ENCODE results near the gene KANK4. TPM values are rescaled to one million over a fixed set of nuclear protein-coding genes. Genes with fewer than 3 reads are reported as not detected.

The KANK4 gene
- total RNA-seq, 2 donors from 2014 or later: 0.46 to 0.70 TPM

DNA sequence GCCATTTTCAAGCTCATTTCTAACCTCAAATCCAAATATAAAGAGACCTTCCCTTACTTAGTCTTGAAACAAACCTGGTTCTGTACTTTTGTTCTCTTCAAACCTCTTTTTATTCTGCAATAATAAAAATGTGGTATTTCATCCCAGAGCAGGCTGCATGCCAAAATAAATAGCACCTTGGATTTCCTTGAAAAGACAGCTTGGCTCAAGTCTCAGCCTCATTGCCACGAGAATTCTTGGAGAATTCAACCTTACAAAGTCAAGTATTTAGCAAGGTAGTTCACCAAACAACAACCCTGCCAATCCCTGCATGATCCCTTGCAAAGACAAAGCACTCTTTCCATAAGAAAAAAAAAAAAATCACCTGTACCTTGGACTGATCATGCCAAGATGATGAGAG is 33.8 kb downstream of the KANK4 start:
- Mint-ChIP-seq H3K4me1 (peaks cover 37% of the 10 kb centered on the region), H3K36me3 (ENCODE audit: low read depth) (peaks cover 4% of the 10 kb centered on the region), H3K4me3 (peak overlapping the region; percentile 43), H3K9me3 (peaks cover 4% of the 10 kb centered on the region), H3K27me3 (ENCODE audit: insufficient read depth) (peaks cover 30% of the 10 kb centered on the region), H3K27ac (no peak overlapping the region)
- H3K9ac ChIP-seq (ENCODE audit: extremely low read depth, low read length, poor library complexity, severe bottlenecking): no peak overlapping the region
- TF ChIP-seq, protein P1, sequence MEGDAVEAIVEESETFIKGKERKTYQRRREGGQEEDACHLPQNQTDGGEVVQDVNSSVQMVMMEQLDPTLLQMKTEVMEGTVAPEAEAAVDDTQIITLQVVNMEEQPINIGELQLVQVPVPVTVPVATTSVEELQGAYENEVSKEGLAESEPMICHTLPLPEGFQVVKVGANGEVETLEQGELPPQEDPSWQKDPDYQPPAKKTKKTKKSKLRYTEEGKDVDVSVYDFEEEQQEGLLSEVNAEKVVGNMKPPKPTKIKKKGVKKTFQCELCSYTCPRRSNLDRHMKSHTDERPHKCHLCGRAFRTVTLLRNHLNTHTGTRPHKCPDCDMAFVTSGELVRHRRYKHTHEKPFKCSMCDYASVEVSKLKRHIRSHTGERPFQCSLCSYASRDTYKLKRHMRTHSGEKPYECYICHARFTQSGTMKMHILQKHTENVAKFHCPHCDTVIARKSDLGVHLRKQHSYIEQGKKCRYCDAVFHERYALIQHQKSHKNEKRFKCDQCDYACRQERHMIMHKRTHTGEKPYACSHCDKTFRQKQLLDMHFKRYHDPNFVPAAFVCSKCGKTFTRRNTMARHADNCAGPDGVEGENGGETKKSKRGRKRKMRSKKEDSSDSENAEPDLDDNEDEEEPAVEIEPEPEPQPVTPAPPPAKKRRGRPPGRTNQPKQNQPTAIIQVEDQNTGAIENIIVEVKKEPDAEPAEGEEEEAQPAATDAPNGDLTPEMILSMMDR (conservative IDR thresholded peaks at IDR 0.05): no peak
- H3K27me3 ChIP-seq (ENCODE audit: control insufficient read depth, insufficient read depth, low read length, poor library complexity, severe bottlenecking): no peaks in the 10 kb centered on the region
- H3K4me3 ChIP-seq (ENCODE audit: low read length): peak overlapping the region; percentile 70
- peaks cover 33% of the 10 kb centered on the region for H3K4me1 ChIP-seq (ENCODE audit: control insufficient read depth, insufficient read depth, low read length)
- 29 to 60% methylated on average over 1 of the region's 1 CpG for WGBS, 2 experiments (ENCODE audit: insufficient coverage in 1 of 2, insufficient read length in 1 of 2)
- no peak for DNase-seq
- peaks cover 8% of the 10 kb centered on the region for H3K9me3 ChIP-seq (ENCODE audit: control insufficient read depth, low read length)
- no peak overlapping the region for H3K27ac ChIP-seq (ENCODE audit: low read depth, low read length)
- H3K36me3 ChIP-seq (ENCODE audit: control insufficient read depth, insufficient read depth, low read length): no peaks in the 10 kb centered on the region

DNA sequence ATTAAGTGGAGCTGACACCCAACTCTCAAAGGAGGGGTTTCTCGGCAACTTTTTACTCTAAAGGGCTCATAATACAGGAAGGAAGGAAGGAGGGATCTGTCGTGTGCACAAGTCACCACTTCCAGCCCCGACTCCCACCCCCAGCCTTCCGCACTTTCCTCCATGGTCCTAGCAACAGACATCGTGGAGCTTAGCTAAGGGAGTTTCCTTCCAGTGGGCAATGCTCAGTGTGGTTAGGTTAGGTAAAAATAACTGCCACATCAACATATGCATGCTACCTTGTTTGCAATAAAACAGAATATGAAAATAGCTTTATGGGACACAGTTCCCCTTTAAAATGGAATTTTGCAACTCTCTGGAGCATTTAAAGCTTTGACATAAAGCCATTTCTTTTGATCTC is 35.2 kb downstream of the KANK4 start:
- Histone ChIP-seq H3K9me3 (ENCODE audit: control insufficient read depth, low read length) (peaks cover 8% of the 10 kb centered on the region), H3K27me3 (ENCODE audit: control insufficient read depth, insufficient read depth, low read length, poor library complexity, severe bottlenecking) (no peaks in the 10 kb centered on the region), H3K9ac (ENCODE audit: extremely low read depth, low read length, poor library complexity, severe bottlenecking) (no peak overlapping the region), H3K27ac (ENCODE audit: low read depth, low read length) (peak overlapping the region; percentile 70), H3K36me3 (ENCODE audit: control insufficient read depth, insufficient read depth, low read length) (no peaks in the 10 kb centered on the region), H3K4me1 (ENCODE audit: control insufficient read depth, insufficient read depth, low read length) (peaks cover 33% of the 10 kb centered on the region), H3K4me3 (ENCODE audit: low read length) (no peak overlapping the region)
- H3K27me3 Mint-ChIP-seq (ENCODE audit: insufficient read depth): peaks cover 30% of the 10 kb centered on the region
- H3K9me3 Mint-ChIP-seq: peaks cover 4% of the 10 kb centered on the region
- WGBS, 2 experiments (ENCODE audit: insufficient coverage in 1 of 2, insufficient read length in 1 of 2): 75% methylated on average over 5 of the region's 5 CpGs; no CpG with 5 or more reads in 1 of the 2 experiments
- peaks cover 42% of the 10 kb centered on the region for H3K4me1 Mint-ChIP-seq
- TF ChIP-seq, protein P1 (conservative IDR thresholded peaks at IDR 0.05): no peak
- H3K36me3 Mint-ChIP-seq (ENCODE audit: low read depth): peaks cover 4% of the 10 kb centered on the region
- H3K27ac Mint-ChIP-seq: no peak overlapping the region
- H3K4me3 Mint-ChIP-seq: no peak overlapping the region
- DNase-seq: no peak

DNA sequence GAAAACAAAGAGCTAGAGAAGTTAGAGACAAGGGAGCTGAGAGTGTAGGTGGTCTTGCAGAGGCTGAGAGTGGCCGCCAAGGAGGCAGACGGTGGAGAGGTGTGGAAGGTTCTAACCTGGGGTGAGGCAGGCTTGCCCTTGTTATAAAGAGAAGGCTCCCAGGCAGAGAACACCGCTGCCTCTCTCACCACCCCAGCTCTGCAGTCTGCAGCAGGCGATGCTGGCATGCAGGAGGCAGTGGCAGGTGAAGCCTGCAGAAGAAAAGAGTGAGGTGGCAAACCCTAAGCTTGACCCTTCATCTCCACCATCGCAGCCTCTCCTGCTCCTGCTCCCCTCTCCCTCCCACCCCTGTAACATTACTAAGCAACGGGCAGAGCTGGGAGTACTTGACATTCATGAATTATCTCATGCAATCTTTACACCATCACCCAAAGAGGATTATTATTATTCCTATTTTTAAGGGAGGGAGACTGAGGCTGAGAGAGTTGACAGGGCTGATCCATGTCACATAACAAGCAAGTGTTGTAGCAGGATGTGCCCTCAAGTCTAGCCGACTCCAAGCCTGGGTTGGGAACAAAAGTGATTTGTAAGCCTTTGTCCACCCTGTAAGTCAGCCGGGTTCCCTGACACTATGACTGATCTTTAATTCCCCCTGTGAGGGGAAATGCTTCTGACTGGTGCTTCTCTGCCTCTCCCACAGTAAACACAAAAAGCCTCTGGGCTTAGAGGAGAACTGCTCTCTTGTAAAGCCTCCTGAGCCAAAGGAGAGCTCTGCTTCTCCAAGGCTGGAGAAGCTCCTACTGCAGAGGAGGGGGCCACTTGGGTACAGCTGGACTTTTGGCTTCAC is 36.1 kb downstream of the KANK4 start:
- TF ChIP-seq, protein P1 (conservative IDR thresholded peaks at IDR 0.05): no peak
- Histone ChIP-seq H3K36me3 (ENCODE audit: control insufficient read depth, insufficient read depth, low read length) (no peaks in the 10 kb centered on the region), H3K27me3 (ENCODE audit: control insufficient read depth, insufficient read depth, low read length, poor library complexity, severe bottlenecking) (no peaks in the 10 kb centered on the region), H3K9me3 (ENCODE audit: control insufficient read depth, low read length) (peaks cover 8% of the 10 kb centered on the region), H3K27ac (ENCODE audit: low read depth, low read length) (peak overlapping the region; percentile 70), H3K9ac (ENCODE audit: extremely low read depth, low read length, poor library complexity, severe bottlenecking) (no peak overlapping the region), H3K4me1 (ENCODE audit: control insufficient read depth, insufficient read depth, low read length) (peaks cover 27% of the 10 kb centered on the region), H3K4me3 (ENCODE audit: low read length) (no peak overlapping the region)
- H3K4me3 Mint-ChIP-seq: no peak overlapping the region
- H3K27ac Mint-ChIP-seq: no peak overlapping the region
- peaks cover 4% of the 10 kb centered on the region for H3K36me3 Mint-ChIP-seq (ENCODE audit: low read depth)
- 59 to 75% methylated on average over 5 to 8 of the region's 8 CpGs for WGBS, 2 experiments (ENCODE audit: insufficient coverage in 1 of 2, insufficient read length in 1 of 2)
- H3K4me1 Mint-ChIP-seq: peaks cover 41% of the 10 kb centered on the region
- no peak for DNase-seq
- peaks cover 4% of the 10 kb centered on the region for H3K9me3 Mint-ChIP-seq
- peaks cover 28% of the 10 kb centered on the region for H3K27me3 Mint-ChIP-seq (ENCODE audit: insufficient read depth)

Measured in endodermal cell (in vitro differentiated cells).